Neural progenitor cell (in vitro differentiated cells): ENCODE results near the gene TMEM190.

ENCODE experiments used
- CTCF ChIP-seq: fragments of 200-600 bp; sonication (generic); IDR thresholded peaks from 2 replicates; pipeline ENCODE4 v1.5.1; 2017; ENCODE audit warnings: antibody characterized with exemption, mild to moderate bottlenecking
- EZH2 ChIP-seq: fragments of 200-600 bp; sonication (generic); IDR thresholded peaks from 2 replicates; pipeline ENCODE4 v1.6.1; 2017; ENCODE audit warnings: antibody characterized with exemption, mild to moderate bottlenecking, moderate library complexity
- EZH2phosphoT487 ChIP-seq: fragments of 200-600 bp; sonication (generic); IDR thresholded peaks from 2 replicates; pipeline ENCODE4 v1.6.1; 2017; ENCODE audit warnings: antibody characterized with exemption

GRCh38 chr19:55407800-55408532 is 31.3 kb downstream of the TMEM190 start:
- no peak for TF ChIP-seq CTCF
- no peak for TF ChIP-seq EZH2
- TF ChIP-seq EZH2phosphoT487, result no peak
